HG02642 (cell line): ENCODE data around the gene LPAR1.

Experiments
- ATAC-seq: cut with Tn5 transposase; IDR thresholded peaks from one replicate; pipeline ENCODE4 v1.9.1; 2021; ENCODE audit warnings: mild to moderate bottlenecking; ENCODE audit not compliant: unreplicated experiment, poor library complexity

Gene LPAR1

DNA sequence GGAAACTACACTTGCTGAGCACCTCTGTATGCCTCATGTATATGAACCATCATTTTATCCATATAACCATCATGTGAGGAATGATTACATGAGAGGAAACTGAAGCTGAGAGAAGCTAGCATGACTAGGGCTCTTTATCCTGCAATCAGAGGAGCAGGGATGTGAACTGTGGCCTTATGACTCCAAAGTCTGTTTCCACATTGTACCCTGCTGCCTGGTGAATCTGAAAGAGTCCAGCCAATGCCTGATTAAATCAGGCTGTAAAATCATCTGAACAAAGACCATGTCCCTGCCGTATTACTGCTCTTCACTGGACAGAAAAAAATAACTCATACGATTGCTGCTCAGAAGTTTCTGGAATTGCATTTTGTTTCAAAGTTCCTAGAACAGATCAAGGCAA lies 67.0 kb downstream of the LPAR1 start:
- ATAC-seq, result no peak

DNA sequence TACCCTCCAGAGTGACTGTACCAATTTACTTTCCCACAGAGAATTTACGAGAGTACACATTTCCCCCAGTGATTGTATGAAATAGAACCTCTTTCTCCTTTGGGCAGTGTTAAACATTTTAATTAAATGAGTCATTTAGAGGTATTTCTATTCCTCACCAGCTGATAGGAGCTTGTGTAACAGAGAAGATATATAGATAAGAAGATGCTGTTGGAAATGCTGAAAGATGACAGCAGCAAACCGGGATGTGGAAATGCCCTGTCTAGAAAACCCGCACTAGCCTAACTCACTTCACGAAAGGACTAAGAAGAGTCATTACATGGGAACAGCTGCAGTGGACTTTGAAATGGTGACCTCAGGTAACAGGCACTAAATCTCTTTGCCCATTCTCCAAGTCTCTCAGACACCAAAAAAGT lies 68.3 kb downstream of the LPAR1 start:
- ATAC-seq, result no peak

DNA sequence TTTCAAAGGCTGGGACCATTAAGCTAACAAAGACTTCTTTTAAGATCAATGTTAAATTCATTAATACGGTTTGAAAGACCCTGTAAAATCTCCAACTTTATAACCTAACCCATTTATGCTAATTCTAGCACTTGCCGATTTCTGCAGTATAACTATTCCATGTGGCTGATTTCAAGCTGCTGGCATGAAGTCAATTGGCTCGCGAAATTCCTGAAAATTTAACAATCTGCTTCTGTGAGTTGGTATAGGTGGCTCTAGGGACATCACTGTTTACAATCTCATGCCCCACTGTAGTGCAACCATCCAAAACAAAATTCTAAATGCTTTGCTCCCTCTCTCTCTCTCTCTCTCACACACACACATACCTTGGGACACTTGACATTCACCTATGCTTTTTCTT lies 70.2 kb downstream of the LPAR1 start:
- ATAC-seq, result no peak

DNA sequence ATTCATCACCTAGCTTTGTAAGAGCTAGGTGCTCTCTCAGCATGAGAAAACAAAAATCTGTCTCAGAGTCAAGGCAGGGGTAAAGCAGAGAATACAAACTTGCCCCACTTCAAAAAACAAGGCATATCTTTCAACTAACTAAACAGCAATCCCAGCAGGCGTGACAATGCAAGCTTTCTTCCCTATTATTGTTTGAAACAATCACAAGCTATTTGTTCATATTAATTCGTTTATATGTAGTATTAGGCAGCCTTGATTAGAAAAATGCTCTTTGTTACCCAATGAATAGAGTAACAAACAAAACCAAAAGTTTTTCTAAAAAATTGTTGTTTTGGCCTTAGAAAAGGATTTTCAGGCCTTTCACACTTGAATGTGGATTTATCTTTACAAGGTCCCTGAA lies 71.1 kb downstream of the LPAR1 start:
- no peak for ATAC-seq

- no peak for ATAC-seq
Measured at GRCh38 chr9:110960288-110960687, 78.0 kb downstream of the LPAR1 start.

DNA sequence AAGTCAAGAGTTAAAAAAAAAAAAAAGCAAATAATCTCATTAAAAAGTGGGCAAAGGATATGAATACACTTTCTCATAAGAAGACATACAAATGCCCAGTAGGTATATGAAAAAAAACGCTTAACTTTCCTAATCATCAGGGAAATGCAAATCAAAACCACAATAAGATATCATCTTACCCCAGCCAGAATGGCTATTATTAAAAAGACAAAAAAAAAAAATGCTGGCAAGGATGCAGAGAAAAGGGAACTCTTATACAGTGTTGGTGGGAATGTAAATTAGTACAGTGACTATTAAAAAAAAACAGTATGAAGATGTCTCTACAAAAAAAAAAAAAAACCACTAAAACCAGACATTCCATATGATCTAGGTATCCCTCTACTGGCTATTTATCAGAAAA lies 79.4 kb downstream of the LPAR1 start:
- no peak for ATAC-seq

DNA sequence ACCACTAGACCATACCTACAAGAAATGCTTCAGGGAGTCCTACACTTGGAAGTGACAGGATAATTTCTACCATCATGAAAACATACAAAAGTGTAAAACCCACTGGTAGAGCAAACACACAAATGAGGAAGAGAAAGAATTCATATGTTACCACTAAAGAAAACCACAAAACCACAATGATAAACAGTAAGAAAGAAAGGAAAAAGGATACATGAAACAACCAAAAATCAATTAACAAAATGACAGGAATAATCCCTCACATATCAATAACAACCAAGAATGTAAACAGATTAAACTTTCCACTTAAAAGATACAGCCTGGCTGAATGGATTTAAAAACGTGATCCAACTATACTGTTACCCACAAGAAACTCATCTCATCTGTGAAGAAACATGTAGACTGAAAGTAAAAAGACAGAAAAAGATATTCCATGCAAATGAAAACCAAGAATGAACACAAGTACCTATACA lies 83.4 kb downstream of the LPAR1 start:
- no peak for ATAC-seq

DNA sequence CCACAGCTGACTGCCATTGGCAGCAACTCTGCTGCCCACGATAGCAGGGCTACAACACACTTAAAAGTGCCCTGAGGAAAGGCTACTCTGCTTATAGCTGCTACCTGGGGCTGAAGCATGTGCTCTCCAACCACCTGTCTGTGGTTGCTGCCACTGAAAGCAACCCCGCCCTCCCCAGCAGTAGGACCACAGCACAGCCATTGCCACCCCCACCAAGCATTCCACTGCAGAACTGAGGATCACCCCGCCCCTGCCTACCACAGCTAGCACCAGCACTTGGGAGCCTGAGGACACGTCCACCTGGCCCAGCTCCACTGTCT lies 85.8 kb downstream of the LPAR1 start:
- ATAC-seq, result no peak

GRCh38 chr9:110951805-110952539 lies 86.3 kb downstream of the LPAR1 start:
- no peak for ATAC-seq

GRCh38 chr9:110950041-110950645 lies 88.1 kb downstream of the LPAR1 start:
- no peak for ATAC-seq

GRCh38 chr9:110949081-110949480 lies 89.2 kb downstream of the LPAR1 start:
- no peak for ATAC-seq

GRCh38 chr9:110947491-110948044 lies 90.7 kb downstream of the LPAR1 start:
- no peak for ATAC-seq

GRCh38 chr9:110942522-110942921 lies 95.7 kb downstream of the LPAR1 start:
- no peak for ATAC-seq

GRCh38 chr9:110940951-110941557 lies 97.2 kb downstream of the LPAR1 start:
- ATAC-seq, result no peak

DNA sequence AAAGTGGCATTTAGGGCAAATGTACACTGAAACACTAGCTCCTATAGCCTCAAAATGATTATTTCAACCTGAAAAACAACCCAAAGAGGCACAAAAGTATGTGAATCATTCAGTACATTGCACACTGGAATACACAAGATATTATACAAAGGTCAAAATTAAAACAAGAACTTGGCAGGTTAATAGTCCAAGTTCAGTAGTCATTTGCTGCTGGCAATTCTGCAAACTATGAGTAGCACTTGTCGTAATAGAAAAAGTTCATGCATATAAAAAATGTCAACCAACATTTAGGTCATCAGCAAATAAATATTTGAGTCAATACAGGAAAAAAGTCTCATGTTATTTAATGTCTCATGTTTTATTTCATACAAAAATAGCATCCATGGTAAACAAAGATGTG lies 98.7 kb downstream of the LPAR1 start:
- no peak for ATAC-seq

DNA sequence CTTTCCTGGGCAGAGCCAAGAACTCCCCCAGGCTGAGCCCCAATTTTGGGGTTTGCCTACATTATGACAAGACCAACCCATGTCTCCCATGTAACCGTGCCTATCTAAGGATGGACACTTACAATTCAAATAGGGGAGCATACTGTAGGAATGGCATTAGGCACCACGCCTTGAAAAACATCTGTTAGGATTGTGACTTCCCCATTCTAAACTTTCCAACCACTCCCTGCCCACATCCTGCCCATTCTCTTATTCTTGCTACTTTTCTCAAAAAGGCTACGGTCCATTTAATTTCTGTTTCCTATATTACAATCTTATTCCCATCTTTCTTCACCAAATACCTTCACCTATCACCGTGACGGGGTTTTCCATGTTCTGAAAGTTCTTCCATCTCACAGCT lies 99.2 kb downstream of the LPAR1 start:
- no peak for ATAC-seq

DNA sequence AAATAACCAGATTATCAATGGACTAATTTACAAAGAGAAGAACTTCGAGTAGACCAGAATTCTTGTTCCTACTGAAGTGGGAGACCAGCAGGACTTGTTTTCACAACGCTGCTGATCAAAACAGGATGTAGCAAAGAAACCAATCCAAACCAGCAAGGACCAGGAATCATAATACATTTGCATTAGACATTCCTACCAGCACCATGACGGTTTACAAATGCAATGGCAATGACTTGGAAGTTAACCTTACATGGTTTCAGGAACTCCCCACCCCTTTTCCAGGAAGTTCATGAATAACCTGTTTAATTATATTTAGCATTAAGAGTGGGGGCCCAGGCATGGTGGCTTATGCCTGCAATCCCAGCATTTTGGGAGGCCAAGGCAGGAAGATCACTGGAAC lies 100.0 kb downstream of the LPAR1 start:
- no peak for ATAC-seq

DNA sequence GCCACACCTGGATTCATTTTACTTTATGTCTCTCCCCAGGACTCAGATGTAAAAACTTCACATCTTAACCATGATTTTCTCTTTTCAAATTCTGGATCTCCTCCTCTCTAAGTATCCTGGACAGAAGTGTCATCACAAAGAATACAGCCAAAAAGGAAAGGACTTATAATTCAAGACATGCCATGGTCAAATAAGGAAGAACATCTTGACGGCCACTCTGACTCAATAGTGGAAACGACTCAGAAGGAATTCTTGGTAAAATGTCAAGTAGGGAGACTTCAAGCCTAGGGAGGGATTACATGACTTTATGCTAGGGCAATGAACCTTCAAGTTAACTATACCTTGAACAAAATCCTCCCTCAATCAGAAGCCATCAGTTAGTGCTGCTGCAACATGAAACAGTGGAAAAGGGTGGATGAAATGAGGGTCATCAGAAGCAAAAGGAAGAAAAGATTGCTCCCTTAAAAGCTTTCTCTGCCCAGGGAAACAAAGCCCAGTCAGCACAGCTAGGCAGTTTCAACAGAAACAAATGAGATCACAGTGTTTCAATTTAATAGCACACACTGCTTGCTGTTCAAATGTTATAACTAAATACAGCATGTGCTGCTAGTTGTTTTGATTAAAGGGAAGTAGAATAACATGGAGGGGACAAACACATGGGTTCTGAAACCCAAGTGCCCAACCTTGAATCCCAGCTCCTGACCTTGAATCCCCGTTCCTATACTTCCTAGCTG lies 101.4 kb downstream of the LPAR1 start:
- ATAC-seq, result no peak

- ATAC-seq, result no peak
Measured at GRCh38 chr9:110936237-110936636, 102.0 kb downstream of the LPAR1 start.

GRCh38 chr9:110935829-110936228 lies 102.4 kb downstream of the LPAR1 start:
- ATAC-seq, result no peak
